CD14-positive monocyte (primary cell): ENCODE results near the gene GPR65. TPM values are rescaled to one million over a fixed set of nuclear protein-coding genes. Genes with fewer than 3 reads are reported as not detected.
A peak's percentile ranks its signal among the peaks of the same experiment; 100 is the strongest.

ENCODE experiments used
- DNase-seq, 3 donors: peaks; one replicate each; pipeline ENCODE4 v3.0.0-alpha.2; 2011 to 2022
- H2AFZ ChIP-seq: 2 replicates; pipeline ENCODE4 v1.6.0; 2012; ENCODE audit warnings: mild to moderate bottlenecking, low read depth, low read length, inconsistent platforms; ENCODE audit not compliant: insufficient read depth, poor library complexity, severe bottlenecking
- H3K27ac ChIP-seq, 2 donors: 1 replicate in 1 of 2; 2 replicates in 1 of 2; pipeline ENCODE4 v1.5.1; 2012 to 2013; ENCODE audit warnings: low read length in 2 of 2, control low read depth in 1 of 2, inconsistent platforms in 1 of 2, low read depth in 1 of 2, mild to moderate bottlenecking in 1 of 2
- H3K27me3 ChIP-seq, 2 donors: one replicate each; pipeline versions ENCODE4 v1.6.0 to v1.6.1; 2011 to 2013; ENCODE audit warnings: low read length in 2 of 2; ENCODE audit not compliant: control insufficient read depth in 2 of 2, insufficient read depth in 2 of 2
- H3K36me3 ChIP-seq, 2 donors: replicated peaks in 1 of 2; 1 replicate in 1 of 2; 2 replicates in 1 of 2; pipeline versions ENCODE4 v1.5.1 to v1.6.1; 2012 to 2013; ENCODE audit warnings: low read length in 2 of 2, control low read depth in 1 of 2, inconsistent platforms in 1 of 2, mild to moderate bottlenecking in 1 of 2; ENCODE audit not compliant: insufficient read depth in 2 of 2, control insufficient read depth in 1 of 2
- H3K4me1 ChIP-seq, 2 donors: 1 replicate in 1 of 2; 2 replicates in 1 of 2; pipeline versions ENCODE4 v1.5.1 to v1.6.1; 2012 to 2013; ENCODE audit warnings: low read length in 2 of 2, control low read depth in 1 of 2, inconsistent platforms in 1 of 2, mild to moderate bottlenecking in 1 of 2, moderate library complexity in 1 of 2; ENCODE audit not compliant: insufficient read depth in 2 of 2, control insufficient read depth in 1 of 2
- H3K4me2 ChIP-seq: replicated peaks from 2 replicates; pipeline ENCODE3; 2012; ENCODE audit warnings: low read length, moderate library complexity, mild to moderate bottlenecking; ENCODE audit not compliant: poor library complexity, severe bottlenecking; ENCODE audit errors: extremely low read depth
- H3K4me3 ChIP-seq, 3 experiments: fragments of 200-600 bp in 1 of 3; sonication (generic) in 1 of 3; replicated peaks in 1 of 3; 1 replicate in 2 of 3; 2 replicates in 1 of 3; pipeline ENCODE4 v1.5.1; 2011 to 2013; ENCODE audit warnings: low read length in 3 of 3, mild to moderate bottlenecking in 3 of 3, control low read depth in 2 of 3, low read depth in 2 of 3, inconsistent platforms in 1 of 3, moderate library complexity in 1 of 3
- H3K79me2 ChIP-seq: 2 replicates; pipeline ENCODE4 v1.6.0; 2012; ENCODE audit warnings: mild to moderate bottlenecking, control low read depth, inconsistent platforms, low read length, moderate library complexity; ENCODE audit not compliant: insufficient read depth
- H3K9ac ChIP-seq: 2 replicates; pipeline ENCODE4 v1.6.0; 2017; ENCODE audit warnings: low read length, mild to moderate bottlenecking; ENCODE audit not compliant: insufficient read depth, poor library complexity, severe bottlenecking
- H3K9me3 ChIP-seq, 2 donors: replicated peaks in 1 of 2; 1 replicate in 1 of 2; 2 replicates in 1 of 2; pipeline versions ENCODE4 v1.5.1 to v1.6.1; 2012 to 2013; ENCODE audit warnings: low read length in 2 of 2, control low read depth in 1 of 2; ENCODE audit not compliant: control insufficient read depth in 1 of 2, insufficient read depth in 1 of 2
- H4K20me1 ChIP-seq: 2 replicates; pipeline ENCODE4 v1.6.0; 2012; ENCODE audit warnings: mild to moderate bottlenecking, low read length, control low read depth, moderate library complexity; ENCODE audit not compliant: insufficient read depth
- H3K27ac Mint-ChIP-seq, 7 donors: one replicate each; pipeline ENCODE4 v1.8.0; 2020; ENCODE audit warnings: mild to moderate bottlenecking in 7 of 7, mixed read lengths in 7 of 7, moderate library complexity in 6 of 7, inconsistent platforms in 2 of 7
- H3K27me3 Mint-ChIP-seq, 3 donors: one replicate each; pipeline ENCODE4 v1.8.0; 2021 to 2022; ENCODE audit warnings: low read depth in 3 of 3, mild to moderate bottlenecking in 3 of 3, mixed read lengths in 3 of 3, moderate library complexity in 3 of 3, inconsistent platforms in 1 of 3
- H3K36me3 Mint-ChIP-seq, 2 donors: one replicate each; pipeline ENCODE4 v1.8.0; 2020; ENCODE audit warnings: mixed read lengths in 2 of 2, inconsistent platforms in 1 of 2, mild to moderate bottlenecking in 1 of 2
- H3K4me1 Mint-ChIP-seq: one replicate; pipeline ENCODE4 v1.8.0; 2020; ENCODE audit warnings: mild to moderate bottlenecking, mixed read lengths
- H3K4me3 Mint-ChIP-seq, 2 donors: one replicate each; pipeline ENCODE4 v1.8.0; 2020; ENCODE audit warnings: mild to moderate bottlenecking in 2 of 2, mixed read lengths in 2 of 2, moderate library complexity in 1 of 2
- H3K9me3 Mint-ChIP-seq, 7 donors: one replicate each; pipeline ENCODE4 v1.8.0; 2020 to 2022; ENCODE audit warnings: mixed read lengths in 7 of 7, mild to moderate bottlenecking in 6 of 7, moderate library complexity in 6 of 7, inconsistent platforms in 2 of 7
- WGBS: methylation state at CpG from one replicate; pipeline ENCODE4 v1.1.5; 2013; ENCODE audit warnings: missing lambda C conversion rate; ENCODE audit not compliant: insufficient coverage; 5-methylcytosine and 5-hydroxymethylcytosine counted together
- intact Hi-C, 2 donors: fragments of 100-400 bp; cut with micrococcal nuclease; formaldehyde crosslinking; loops; one replicate each; pipeline versions ENCODE4 v1.15.0 to v1.15.1; 2023
- polyA plus RNA-seq, 3 donors: library from polyadenylated mRNA; depleted of rRNA in 1 of 3; unstranded in 2 of 3; stranded (reverse) in 1 of 3; fragments of 300-500 nt in 2 of 3; fragments of >200 nt in 1 of 3; fragmentation: Illumina TruSeq in 2 of 3; gene quantifications; 1 replicate in 2 of 3; 2 replicates in 1 of 3; pipeline ENCODE4 v1.2.3, GENCODE V29; 2012 to 2021
- TF ChIP-seq, protein P1 (sequence below): fragments of 200-600 bp; IDR thresholded peaks from one replicate; pipeline ENCODE4 v1.8.0; 2022; ENCODE audit warnings: antibody characterized with exemption, mild to moderate bottlenecking

The GPR65 gene
- polyA plus RNA-seq, 3 donors = 15.5 to 33.3 (median 20.6) TPM

DNA sequence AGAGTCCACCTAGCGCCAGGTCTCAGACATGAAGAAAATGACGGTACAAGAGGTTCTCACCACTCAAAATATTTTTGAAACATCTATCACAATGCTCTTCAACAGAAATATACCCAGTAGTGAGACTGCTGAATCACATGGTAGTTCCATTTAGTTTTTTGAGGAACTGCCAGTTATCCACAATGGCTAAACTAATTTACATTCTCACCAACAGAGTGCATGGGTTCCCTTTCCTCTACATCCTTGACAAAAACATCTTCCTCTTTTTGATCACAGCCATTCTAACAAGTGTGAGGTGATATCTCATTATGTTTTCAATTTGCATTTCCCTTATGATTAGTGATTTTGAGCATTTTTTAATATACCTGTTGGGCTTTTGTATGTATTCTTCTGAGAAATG, 5.7 kb upstream of the GPR65 start:
- Histone ChIP-seq H3K9me3 (no peaks in the 10 kb centered on the region), H3K4me3 (peak overlapping the region in 1 of 3 experiments; percentile 18), H3K9ac (no peak overlapping the region), H3K36me3 (no peaks in the 10 kb centered on the region), H3K79me2 (peaks cover 10% of the 10 kb centered on the region), H2AFZ (no peak overlapping the region), H3K27me3 (no peaks in the 10 kb centered on the region), H3K27ac (peak overlapping the region in 1 of 2 donors; percentile 73), H4K20me1 (no peaks in the 10 kb centered on the region), H3K4me1 (peaks cover 61 to 83% of the 10 kb centered on the region in 2 donors), H3K4me2 (peak overlapping the region; percentile 14)
- WGBS = no CpG with 5 or more reads among the region's 2 CpGs
- Mint-ChIP-seq H3K4me1 (peaks cover 74% of the 10 kb centered on the region), H3K36me3 (peaks cover 4% of the 10 kb centered on the region in 2 donors), H3K9me3 (peaks cover 0 to 2% (median 0%) of the 10 kb centered on the region in 7 donors), H3K4me3 (peak overlapping the region in 1 of 2 donors; percentile 50), H3K27ac (peak overlapping the region; percentile 75 to 94 (median 90)), H3K27me3 (no peaks in the 10 kb centered on the region)
- intact Hi-C loops = loop anchor here in 1 of 2 donors (10.0 kb wide), 1 partner anchor 46 kb away; no protein-coding TSS in a partner anchor
- peak; percentile 79 to 92 (median 90) for DNase-seq
- TF ChIP-seq, protein P1, sequence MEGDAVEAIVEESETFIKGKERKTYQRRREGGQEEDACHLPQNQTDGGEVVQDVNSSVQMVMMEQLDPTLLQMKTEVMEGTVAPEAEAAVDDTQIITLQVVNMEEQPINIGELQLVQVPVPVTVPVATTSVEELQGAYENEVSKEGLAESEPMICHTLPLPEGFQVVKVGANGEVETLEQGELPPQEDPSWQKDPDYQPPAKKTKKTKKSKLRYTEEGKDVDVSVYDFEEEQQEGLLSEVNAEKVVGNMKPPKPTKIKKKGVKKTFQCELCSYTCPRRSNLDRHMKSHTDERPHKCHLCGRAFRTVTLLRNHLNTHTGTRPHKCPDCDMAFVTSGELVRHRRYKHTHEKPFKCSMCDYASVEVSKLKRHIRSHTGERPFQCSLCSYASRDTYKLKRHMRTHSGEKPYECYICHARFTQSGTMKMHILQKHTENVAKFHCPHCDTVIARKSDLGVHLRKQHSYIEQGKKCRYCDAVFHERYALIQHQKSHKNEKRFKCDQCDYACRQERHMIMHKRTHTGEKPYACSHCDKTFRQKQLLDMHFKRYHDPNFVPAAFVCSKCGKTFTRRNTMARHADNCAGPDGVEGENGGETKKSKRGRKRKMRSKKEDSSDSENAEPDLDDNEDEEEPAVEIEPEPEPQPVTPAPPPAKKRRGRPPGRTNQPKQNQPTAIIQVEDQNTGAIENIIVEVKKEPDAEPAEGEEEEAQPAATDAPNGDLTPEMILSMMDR = peak; percentile 8

GRCh38 chr14:88002421-88003075, 2.4 kb upstream of the GPR65 start:
- peak overlapping the region; percentile 39 to 82 for H3K4me3 Mint-ChIP-seq
- WGBS = 0% methylated on average over 3 of the region's 4 CpGs
- no peak overlapping the region for H2AFZ ChIP-seq

More at GRCh38 chr14:88002421-88003075, 2.4 kb upstream of the GPR65 start:
- Histone ChIP-seq H3K9me3 (no peaks in the 10 kb centered on the region), H3K4me3 (peak overlapping the region in 2 of 3 experiments; percentile 20 to 53), H3K36me3 (no peaks in the 10 kb centered on the region), H3K4me2 (peak overlapping the region; percentile 57), H3K27me3 (no peaks in the 10 kb centered on the region), H3K4me1 (peaks cover 57 to 79% of the 10 kb centered on the region in 2 donors), H3K79me2 (peaks cover 37% of the 10 kb centered on the region), H3K9ac (no peak overlapping the region), H4K20me1 (no peaks in the 10 kb centered on the region), H3K27ac (peak overlapping the region; percentile 56 to 89)
- Mint-ChIP-seq H3K9me3 (peaks cover 0 to 2% (median 0%) of the 10 kb centered on the region in 7 donors), H3K27ac (peak overlapping the region; percentile 92 to 99 (median 95)), H3K36me3 (peaks cover 4% of the 10 kb centered on the region in 2 donors), H3K4me1 (peaks cover 70% of the 10 kb centered on the region), H3K27me3 (no peaks in the 10 kb centered on the region)
- intact Hi-C loops = loop anchor here in 1 of 2 donors (10.0 kb wide), 1 partner anchor 382 kb away; the partner anchor contains the start of gene SPATA7
- peak; percentile 59 to 79 (median 72) for DNase-seq
- TF ChIP-seq, protein P1 = no peak
